Measurements from ENCODE around the gene TENM3.

The TENM3 gene

GRCh38 chr4:182842759-182843390 lies 599.7 kb downstream of the TENM3 start:
- DNase-seq (ENCODE audit: low read depth in 2 of 2) = no peak

GRCh38 chr4:182843808-182844325 lies 600.7 kb downstream of the TENM3 start:
- no peak for DNase-seq (ENCODE audit: low read depth in 2 of 2)

GRCh38 chr4:182845618-182846017 lies 602.4 kb downstream of the TENM3 start:
- DNase-seq (ENCODE audit: low read depth in 2 of 2) = no peak

GRCh38 chr4:182846036-182846435 lies 602.8 kb downstream of the TENM3 start:
- DNase-seq (ENCODE audit: low read depth in 2 of 2) = no peak

- DNase-seq (ENCODE audit: low read depth in 2 of 2) = no peak
These were observed 604.6 kb downstream of the TENM3 start for GRCh38 chr4:182847576-182848450.

GRCh38 chr4:182848685-182849084 lies 605.5 kb downstream of the TENM3 start:
- no peak for DNase-seq (ENCODE audit: low read depth in 2 of 2)
